ENCODE data around the gene OCRL.

The OCRL gene

DNA sequence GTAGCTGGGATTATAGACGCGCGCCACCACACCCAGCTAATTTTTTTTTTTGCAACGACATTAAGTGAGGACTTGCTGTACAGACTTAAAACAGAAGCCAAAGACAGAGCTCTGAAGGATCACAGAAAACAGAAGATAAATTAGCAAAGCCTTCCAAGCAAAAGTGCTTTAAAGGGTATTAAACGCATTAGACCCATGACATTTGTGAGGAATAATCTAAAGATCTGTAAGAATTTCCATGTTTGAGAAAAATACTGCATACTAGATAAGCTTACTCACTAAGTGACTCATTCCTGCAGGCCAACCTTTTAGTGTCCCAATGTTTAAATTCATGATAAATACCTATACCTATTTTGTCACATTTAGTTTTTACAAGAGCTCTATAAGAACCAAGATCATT, 44.2 kb upstream of the OCRL start:
- Histone ChIP-seq H4K8ac (ENCODE audit: low read depth, low read length) (no peak overlapping the region), H4K91ac (ENCODE audit: low read depth, low read length, poor library complexity) (no peak overlapping the region), H3K4ac (ENCODE audit: low read length) (no peak overlapping the region), H3K27ac (replicated peaks; ENCODE audit: low read length) (no peak overlapping the region), H3K4me3 (ENCODE audit: low read length in 2 of 2) (no peak overlapping the region), H2AFZ (ENCODE audit: low read length) (no peak overlapping the region), H3K14ac (ENCODE audit: low read length) (no peak overlapping the region), H3K9ac (ENCODE audit: low read depth, low read length, poor library complexity) (no peak overlapping the region), H2BK5ac (ENCODE audit: low read length) (no peak overlapping the region), H3K18ac (ENCODE audit: low read length) (no peak overlapping the region), H3K79me1 (ENCODE audit: low read depth, low read length) (no peaks in the 10 kb centered on the region), H2BK120ac (ENCODE audit: low read depth, low read length) (no peak overlapping the region), H3K27me3 (ENCODE audit: control insufficient read depth in 3 of 3, insufficient read depth in 3 of 3, low read depth in 1 of 3, low read length in 3 of 3) (no peaks in the 10 kb centered on the region), H3K36me3 (replicated peaks in 1 of 2; ENCODE audit: control insufficient read depth in 2 of 2, insufficient read depth in 2 of 2, low read length in 2 of 2) (peaks cover 9 to 98% of the 10 kb centered on the region in 2 donors), H3K4me1 (ENCODE audit: control insufficient read depth in 2 of 2, insufficient read depth in 1 of 2, low read depth in 1 of 2, low read length in 2 of 2) (no peaks in the 10 kb centered on the region), H2AK5ac (ENCODE audit: low read depth, low read length) (no peak overlapping the region), H2BK12ac (ENCODE audit: low read length) (no peak overlapping the region), H2BK15ac (ENCODE audit: low read length) (no peak overlapping the region), H3K9me3 (replicated peaks in 1 of 2; ENCODE audit: control insufficient read depth in 2 of 2, insufficient read depth in 1 of 2, low read depth in 1 of 2, low read length in 2 of 2) (no peaks in the 10 kb centered on the region), H3K23ac (ENCODE audit: low read depth, low read length, poor library complexity) (no peak overlapping the region), H3K4me2 (ENCODE audit: insufficient read depth, low read length, poor library complexity, severe bottlenecking) (no peak overlapping the region)
- no CpG with 5 or more reads among the region's 5 CpGs for WGBS, 2 donors (ENCODE audit: extremely low coverage in 2 of 2, insufficient read length in 2 of 2, insufficient replicate concordance in 1 of 2)
- no peak for DNase-seq (ENCODE audit: low spot score)

DNA sequence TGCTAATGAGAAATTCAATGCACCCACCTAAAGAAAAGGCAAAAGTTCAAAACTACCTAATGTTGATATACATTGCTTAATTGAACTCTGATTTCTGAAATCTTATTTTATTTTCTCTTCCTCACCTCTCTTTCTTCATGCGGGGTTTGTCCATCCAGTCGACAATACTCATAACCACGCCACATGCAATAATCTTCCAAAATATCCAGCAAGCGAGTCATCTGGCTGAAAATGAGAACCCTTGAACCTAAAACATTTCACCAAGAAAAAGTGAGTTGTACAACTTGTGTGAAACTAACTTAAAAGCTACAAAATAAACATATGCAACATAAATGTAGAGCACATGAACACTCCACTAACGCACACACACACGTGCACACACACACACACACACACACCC, 43.4 kb upstream of the OCRL start:
- Histone ChIP-seq H3K27ac (replicated peaks; ENCODE audit: low read length) (no peak overlapping the region), H2BK120ac (ENCODE audit: low read depth, low read length) (no peak overlapping the region), H3K36me3 (replicated peaks in 1 of 2; ENCODE audit: control insufficient read depth in 2 of 2, insufficient read depth in 2 of 2, low read length in 2 of 2) (peaks cover 9 to 96% of the 10 kb centered on the region in 2 donors), H3K9ac (ENCODE audit: low read depth, low read length, poor library complexity) (no peak overlapping the region), H3K4me1 (ENCODE audit: control insufficient read depth in 2 of 2, insufficient read depth in 1 of 2, low read depth in 1 of 2, low read length in 2 of 2) (no peaks in the 10 kb centered on the region), H4K8ac (ENCODE audit: low read depth, low read length) (no peak overlapping the region), H3K9me3 (replicated peaks in 1 of 2; ENCODE audit: control insufficient read depth in 2 of 2, insufficient read depth in 1 of 2, low read depth in 1 of 2, low read length in 2 of 2) (no peaks in the 10 kb centered on the region), H3K79me1 (ENCODE audit: low read depth, low read length) (no peaks in the 10 kb centered on the region), H2AK5ac (ENCODE audit: low read depth, low read length) (no peak overlapping the region), H3K4me3 (ENCODE audit: low read length in 2 of 2) (no peak overlapping the region), H2BK5ac (ENCODE audit: low read length) (no peak overlapping the region), H3K4me2 (ENCODE audit: insufficient read depth, low read length, poor library complexity, severe bottlenecking) (no peak overlapping the region), H3K23ac (ENCODE audit: low read depth, low read length, poor library complexity) (no peak overlapping the region), H3K18ac (ENCODE audit: low read length) (no peak overlapping the region), H3K14ac (ENCODE audit: low read length) (no peak overlapping the region), H3K27me3 (ENCODE audit: control insufficient read depth in 3 of 3, insufficient read depth in 3 of 3, low read depth in 1 of 3, low read length in 3 of 3) (no peaks in the 10 kb centered on the region), H2AFZ (ENCODE audit: low read length) (no peak overlapping the region), H2BK15ac (ENCODE audit: low read length) (no peak overlapping the region), H4K91ac (ENCODE audit: low read depth, low read length, poor library complexity) (no peak overlapping the region), H3K4ac (ENCODE audit: low read length) (no peak overlapping the region), H2BK12ac (ENCODE audit: low read length) (no peak overlapping the region)
- no CpG with 5 or more reads among the region's 6 CpGs for WGBS, 2 donors (ENCODE audit: extremely low coverage in 2 of 2, insufficient read length in 2 of 2, insufficient replicate concordance in 1 of 2)
- no peak for DNase-seq (ENCODE audit: low spot score)

DNA sequence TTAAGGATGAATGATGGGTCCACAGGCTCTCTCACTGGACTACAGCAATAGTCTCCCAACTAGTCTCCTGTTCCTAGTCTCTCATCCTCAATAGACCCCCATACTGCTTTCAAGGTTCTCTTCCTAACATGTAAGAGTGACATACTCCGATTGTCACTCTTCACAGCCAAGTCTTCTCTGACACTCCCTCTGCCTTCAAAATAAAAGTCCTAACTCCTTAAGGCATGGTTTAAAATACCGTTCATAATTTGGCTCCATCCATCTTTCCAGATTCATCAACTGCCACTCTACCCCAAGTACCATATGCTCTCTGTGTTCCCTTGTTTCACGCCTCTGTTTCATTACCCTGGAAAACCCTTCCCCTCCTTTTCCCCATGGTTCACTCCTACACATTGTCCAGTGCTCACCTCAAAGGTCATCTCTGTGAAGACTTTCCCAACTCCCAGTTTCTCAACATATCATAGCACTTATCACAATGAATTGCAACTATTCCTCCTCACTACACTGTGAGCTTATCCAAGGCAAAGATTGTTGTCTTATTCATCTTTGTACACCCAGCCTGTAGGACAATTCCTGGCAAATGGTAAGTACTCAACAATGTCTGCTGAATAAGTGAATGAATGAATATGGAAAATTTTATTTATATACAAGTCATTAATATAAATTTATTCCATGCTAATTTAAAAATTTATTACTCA, 42.8 kb upstream of the OCRL start:
- H3K23ac ChIP-seq (ENCODE audit: low read depth, low read length, poor library complexity): no peak overlapping the region
- H3K18ac ChIP-seq (ENCODE audit: low read length): no peak overlapping the region
- H2BK120ac ChIP-seq (ENCODE audit: low read depth, low read length): no peak overlapping the region
- no peak overlapping the region for H3K14ac ChIP-seq (ENCODE audit: low read length)
- no peaks in the 10 kb centered on the region for H3K9me3 ChIP-seq (replicated peaks in 1 of 2; ENCODE audit: control insufficient read depth in 2 of 2, insufficient read depth in 1 of 2, low read depth in 1 of 2, low read length in 2 of 2)
- WGBS, 2 donors (ENCODE audit: extremely low coverage in 2 of 2, insufficient read length in 2 of 2, insufficient replicate concordance in 1 of 2): no CpG with 5 or more reads among the region's 3 CpGs
- no peak overlapping the region for H3K4me3 ChIP-seq (ENCODE audit: low read length in 2 of 2)
- no peak overlapping the region for H4K91ac ChIP-seq (ENCODE audit: low read depth, low read length, poor library complexity)
- no peak overlapping the region for H2AK5ac ChIP-seq (ENCODE audit: low read depth, low read length)
- H3K36me3 ChIP-seq (replicated peaks in 1 of 2; ENCODE audit: control insufficient read depth in 2 of 2, insufficient read depth in 2 of 2, low read length in 2 of 2): peaks cover 11 to 96% of the 10 kb centered on the region in 2 donors
- no peak overlapping the region for H3K4ac ChIP-seq (ENCODE audit: low read length)
- DNase-seq (ENCODE audit: low spot score): no peak
- no peak overlapping the region for H3K9ac ChIP-seq (ENCODE audit: low read depth, low read length, poor library complexity)
- no peaks in the 10 kb centered on the region for H3K4me1 ChIP-seq (ENCODE audit: control insufficient read depth in 2 of 2, insufficient read depth in 1 of 2, low read depth in 1 of 2, low read length in 2 of 2)
- no peak overlapping the region for H2BK5ac ChIP-seq (ENCODE audit: low read length)
- H4K8ac ChIP-seq (ENCODE audit: low read depth, low read length): no peak overlapping the region
- H3K27me3 ChIP-seq (ENCODE audit: control insufficient read depth in 3 of 3, insufficient read depth in 3 of 3, low read depth in 1 of 3, low read length in 3 of 3): no peaks in the 10 kb centered on the region
- no peak overlapping the region for H2AFZ ChIP-seq (ENCODE audit: low read length)
- no peak overlapping the region for H3K27ac ChIP-seq (replicated peaks; ENCODE audit: low read length)
- H2BK15ac ChIP-seq (ENCODE audit: low read length): no peak overlapping the region
- H3K4me2 ChIP-seq (ENCODE audit: insufficient read depth, low read length, poor library complexity, severe bottlenecking): no peak overlapping the region
- no peaks in the 10 kb centered on the region for H3K79me1 ChIP-seq (ENCODE audit: low read depth, low read length)
- no peak overlapping the region for H2BK12ac ChIP-seq (ENCODE audit: low read length)

DNA sequence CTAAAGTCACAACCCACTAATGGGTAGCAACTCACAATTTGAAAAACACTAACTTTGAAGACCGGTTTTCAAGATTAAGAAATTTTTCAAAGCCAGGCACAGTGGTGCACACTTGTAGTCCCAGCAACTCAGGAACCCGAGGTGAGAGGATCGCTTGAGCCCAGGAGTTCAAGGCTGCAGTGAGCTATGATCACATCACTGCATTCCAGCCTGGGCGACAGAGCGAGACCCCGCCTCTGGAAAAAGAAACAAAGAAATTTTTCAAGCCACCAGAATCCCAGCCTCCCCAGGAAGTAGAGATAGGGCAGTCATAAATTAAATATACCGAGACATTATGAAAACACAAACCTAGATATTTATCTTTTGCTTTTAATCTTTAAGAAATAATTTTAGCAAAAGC, 29.7 kb upstream of the OCRL start:
- Histone ChIP-seq H3K23ac (ENCODE audit: low read depth, low read length, poor library complexity) (no peak overlapping the region), H3K4me2 (ENCODE audit: insufficient read depth, low read length, poor library complexity, severe bottlenecking) (no peak overlapping the region), H3K36me3 (replicated peaks in 1 of 2; ENCODE audit: control insufficient read depth in 2 of 2, insufficient read depth in 2 of 2, low read length in 2 of 2) (peaks cover 2 to 94% of the 10 kb centered on the region in 2 donors), H2BK120ac (ENCODE audit: low read depth, low read length) (no peak overlapping the region), H4K91ac (ENCODE audit: low read depth, low read length, poor library complexity) (no peak overlapping the region), H3K4me1 (ENCODE audit: control insufficient read depth in 2 of 2, insufficient read depth in 1 of 2, low read depth in 1 of 2, low read length in 2 of 2) (no peaks in the 10 kb centered on the region), H3K4me3 (ENCODE audit: low read length in 2 of 2) (no peak overlapping the region), H2BK5ac (ENCODE audit: low read length) (no peak overlapping the region), H3K79me1 (ENCODE audit: low read depth, low read length) (no peaks in the 10 kb centered on the region), H3K9ac (ENCODE audit: low read depth, low read length, poor library complexity) (no peak overlapping the region), H2BK12ac (ENCODE audit: low read length) (no peak overlapping the region), H3K9me3 (replicated peaks in 1 of 2; ENCODE audit: control insufficient read depth in 2 of 2, insufficient read depth in 1 of 2, low read depth in 1 of 2, low read length in 2 of 2) (no peaks in the 10 kb centered on the region), H2AK5ac (ENCODE audit: low read depth, low read length) (no peak overlapping the region), H3K14ac (ENCODE audit: low read length) (no peak overlapping the region), H3K27ac (replicated peaks; ENCODE audit: low read length) (no peak overlapping the region), H4K8ac (ENCODE audit: low read depth, low read length) (no peak overlapping the region), H2AFZ (ENCODE audit: low read length) (no peak overlapping the region), H3K27me3 (ENCODE audit: control insufficient read depth in 3 of 3, insufficient read depth in 3 of 3, low read depth in 1 of 3, low read length in 3 of 3) (no peaks in the 10 kb centered on the region), H2BK15ac (ENCODE audit: low read length) (no peak overlapping the region), H3K4ac (ENCODE audit: low read length) (no peak overlapping the region), H3K18ac (ENCODE audit: low read length) (no peak overlapping the region)
- no CpG with 5 or more reads among the region's 7 CpGs for WGBS, 2 donors (ENCODE audit: extremely low coverage in 2 of 2, insufficient read length in 2 of 2, insufficient replicate concordance in 1 of 2)
- DNase-seq (ENCODE audit: low spot score): no peak
